GM21619 (cell line): ENCODE measurements around the gene MET.
A peak's percentile ranks its signal among the peaks of the same experiment; 100 is the strongest.
"Not testable (repeated sequence)": the region's sequence is repeated elsewhere in the genome, so short reads cannot be mapped to it uniquely, and the experiment has no call there.

ENCODE experiments used
- ATAC-seq: cut with Tn5 transposase; IDR thresholded peaks from one replicate; pipeline ENCODE4 v1.9.1; 2021; ENCODE audit not compliant: unreplicated experiment

The MET gene

GRCh38 chr7:116671681-116672595, at the start of gene MET:
Gene MET (plus strand): TSS chr7:116672196. CDS start chr7:116699085, 26,889 bp downstream.
- peak; percentile 93 for ATAC-seq

- no peak for ATAC-seq
Observed at GRCh38 chr7:116626886-116627285, 45.1 kb upstream of the MET start.

- ATAC-seq = no peak
Observed at GRCh38 chr7:116629051-116629463, 42.9 kb upstream of the MET start.

- peak; percentile 91 for ATAC-seq
Observed at GRCh38 chr7:116630357-116630756, 41.6 kb upstream of the MET start.

- peak; percentile 28 for ATAC-seq
Observed at GRCh38 chr7:116630932-116631671, 40.9 kb upstream of the MET start.

- no peak for ATAC-seq
Observed at GRCh38 chr7:116631676-116632075, 40.3 kb upstream of the MET start.

GRCh38 chr7:116632384-116632783, 39.6 kb upstream of the MET start:
- ATAC-seq = no peak

- peak; percentile 48 for ATAC-seq
Observed at GRCh38 chr7:116633131-116633988, 38.6 kb upstream of the MET start.

GRCh38 chr7:116636997-116637396, 35.0 kb upstream of the MET start:
- ATAC-seq = no peak

- ATAC-seq = not testable (repeated sequence)
Observed at GRCh38 chr7:116638592-116638991, 33.4 kb upstream of the MET start.

- ATAC-seq = no peak
Observed at GRCh38 chr7:116641551-116642153, 30.3 kb upstream of the MET start.

- not testable (repeated sequence) for ATAC-seq
Observed at GRCh38 chr7:116643148-116643547, 28.8 kb upstream of the MET start.

- ATAC-seq = no peak
Observed at GRCh38 chr7:116644628-116645027, 27.4 kb upstream of the MET start.

- ATAC-seq = no peak
Observed at GRCh38 chr7:116647290-116647689, 24.7 kb upstream of the MET start.

- no peak for ATAC-seq
Observed at GRCh38 chr7:116647861-116648260, 24.1 kb upstream of the MET start.

GRCh38 chr7:116650436-116650835, 21.6 kb upstream of the MET start:
- no peak for ATAC-seq

GRCh38 chr7:116652793-116653192, 19.2 kb upstream of the MET start:
- peak; percentile 62 for ATAC-seq

- ATAC-seq = peak; percentile 49
Observed at GRCh38 chr7:116653204-116653603, 18.8 kb upstream of the MET start.

- ATAC-seq = peak; percentile 26
Observed at GRCh38 chr7:116653646-116654045, 18.4 kb upstream of the MET start.

- ATAC-seq = not testable (repeated sequence)
Observed at GRCh38 chr7:116659248-116659647, 12.7 kb upstream of the MET start.

- ATAC-seq = no peak
Observed at GRCh38 chr7:116661865-116662264, 10.1 kb upstream of the MET start.
